ENCODE results near the gene AVP. TPM values are rescaled to one million over a fixed set of nuclear protein-coding genes. Genes with fewer than 3 reads are reported as not detected.

AVP gene
- total and polyA plus RNA-seq, 4 donors, result 2.5 TPM; not detected in 3

DNA sequence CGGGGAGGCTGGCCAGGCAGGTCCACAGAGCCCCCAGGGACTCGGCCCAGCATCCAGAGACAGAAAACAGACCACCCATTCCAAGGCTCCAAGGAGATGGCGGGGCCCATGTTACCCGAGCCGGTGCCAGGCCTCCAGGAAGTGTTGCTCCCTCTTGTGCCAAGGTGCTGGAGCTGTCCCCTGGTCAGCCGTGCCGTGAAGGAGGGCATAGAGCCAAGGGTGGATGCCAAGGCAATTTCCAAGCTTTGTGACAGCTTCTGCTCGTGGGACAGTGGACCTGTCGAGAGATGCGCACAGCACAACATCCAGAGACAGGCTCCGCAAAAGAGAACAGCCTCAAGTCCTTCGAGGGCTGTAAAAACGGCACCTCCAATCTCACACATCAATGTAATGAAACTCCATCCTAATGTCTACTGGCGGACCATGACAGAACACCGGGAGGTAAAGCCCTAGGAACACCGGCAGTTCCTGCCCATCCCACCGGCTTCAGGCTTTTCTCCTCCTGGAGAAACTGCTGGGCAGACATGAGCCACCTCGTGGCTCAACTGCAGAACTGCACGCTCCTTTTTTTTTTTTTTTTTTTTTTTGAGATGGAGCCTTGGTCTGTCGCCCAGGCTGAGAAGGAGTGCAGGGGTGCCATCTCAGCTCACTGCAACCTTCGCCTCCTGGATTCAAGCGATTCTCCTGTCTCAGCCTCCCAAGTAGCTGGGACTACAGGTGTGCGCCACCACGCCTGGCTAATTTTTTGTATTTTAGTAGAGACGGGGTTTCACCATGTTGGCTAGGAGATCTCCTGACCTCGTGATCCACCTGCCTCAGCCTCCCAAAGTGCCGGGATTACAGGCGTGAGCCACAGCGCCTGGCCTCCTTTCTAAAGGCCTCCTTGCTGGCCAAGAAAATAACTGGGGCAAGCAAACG, 30.9 kb upstream of the AVP start:
- no peak overlapping the region for H3K27ac ChIP-seq (ENCODE audit: low read depth in 1 of 2, low read length in 2 of 2)
- H3K9me3 ChIP-seq (ENCODE audit: control insufficient read depth in 4 of 4, low read length in 3 of 4), result no peaks in the 10 kb centered on the region
- DNase-seq (ENCODE audit: low spot score), result no peak
- WGBS, result 53% methylated on average over 30 of the region's 30 CpGs
- H3K4me3 ChIP-seq (ENCODE audit: low read depth in 1 of 3, low read length in 3 of 3), result no peak overlapping the region
- H3K27me3 ChIP-seq (ENCODE audit: control insufficient read depth in 4 of 4, insufficient read depth in 4 of 4, low read length in 3 of 4), result no peaks in the 10 kb centered on the region
- H3K36me3 ChIP-seq (ENCODE audit: control insufficient read depth in 4 of 4, insufficient read depth in 3 of 4, low read depth in 1 of 4, low read length in 3 of 4), result no peaks in the 10 kb centered on the region
- no peak overlapping the region for H3K9ac ChIP-seq (ENCODE audit: low read depth in 1 of 2, low read length in 2 of 2)
- TF ChIP-seq ZBTB33 (IDR thresholded peaks at IDR 0.05) (no peak), CTCF (IDR thresholded peaks at IDR 0.05; ENCODE audit: low read depth, low read length, missing input control) (peak; percentile 77), RAD21 (IDR thresholded peaks at IDR 0.05) (peak; percentile 78 to 81)
- H3K4me1 ChIP-seq (ENCODE audit: control insufficient read depth in 4 of 4, insufficient read depth in 4 of 4, low read length in 3 of 4), result peaks cover 2 to 14% (median 9%) of the 10 kb centered on the region in 4 donors

DNA sequence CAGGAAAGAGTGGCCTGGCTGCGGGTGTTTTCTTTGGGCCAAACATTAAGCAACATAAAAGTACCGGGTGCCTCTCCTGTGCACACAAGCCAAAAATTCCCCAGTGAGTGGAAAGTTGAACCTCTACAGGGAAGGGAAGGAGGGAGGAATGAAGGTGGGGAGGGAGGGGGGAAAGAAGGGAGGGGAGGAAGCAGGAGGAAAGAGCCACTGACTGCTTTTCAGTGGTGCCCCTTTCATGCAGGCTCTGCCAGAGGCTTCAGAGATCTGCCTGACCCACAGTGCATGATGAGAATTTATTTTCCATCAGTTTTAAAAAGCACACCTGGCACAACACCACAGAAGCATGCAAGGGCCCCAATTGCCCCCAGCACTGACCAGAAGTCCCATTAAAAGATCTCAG, 27.5 kb upstream of the AVP start:
- Histone ChIP-seq H3K27ac (ENCODE audit: low read depth in 1 of 2, low read length in 2 of 2) (no peak overlapping the region), H3K27me3 (ENCODE audit: control insufficient read depth in 4 of 4, insufficient read depth in 4 of 4, low read length in 3 of 4) (no peaks in the 10 kb centered on the region), H3K4me3 (ENCODE audit: low read depth in 1 of 3, low read length in 3 of 3) (no peak overlapping the region), H3K4me1 (ENCODE audit: control insufficient read depth in 4 of 4, insufficient read depth in 4 of 4, low read length in 3 of 4) (peaks cover 0 to 12% (median 8%) of the 10 kb centered on the region in 4 donors), H3K36me3 (ENCODE audit: control insufficient read depth in 4 of 4, insufficient read depth in 3 of 4, low read depth in 1 of 4, low read length in 3 of 4) (peaks cover 0 to 15% (median 3%) of the 10 kb centered on the region in 4 donors), H3K9ac (ENCODE audit: low read depth in 1 of 2, low read length in 2 of 2) (no peak overlapping the region), H3K9me3 (ENCODE audit: control insufficient read depth in 4 of 4, low read length in 3 of 4) (no peaks in the 10 kb centered on the region)
- no peak for TF ChIP-seq CTCF (IDR thresholded peaks at IDR 0.05; ENCODE audit: low read depth, low read length, missing input control)
- TF ChIP-seq JUND (IDR thresholded peaks at IDR 0.05), result no peak
- TF ChIP-seq HNF4A (conservative IDR thresholded peaks at IDR 0.05), result no peak
- TF ChIP-seq FOXA1 (IDR thresholded peaks at IDR 0.05), result no peak
- TF ChIP-seq EGR1 (IDR thresholded peaks at IDR 0.05; ENCODE audit: low read depth in 2 of 2), result no peak
- no peak for TF ChIP-seq RAD21 (IDR thresholded peaks at IDR 0.05)
- no peak for DNase-seq (ENCODE audit: low spot score)
- WGBS, result 81% methylated on average over 2 of the region's 2 CpGs

GRCh38 chr20:3111507-3111906, 27.0 kb upstream of the AVP start:
- no peak overlapping the region for H3K4me3 ChIP-seq (ENCODE audit: low read depth in 1 of 3, low read length in 3 of 3)
- DNase-seq (ENCODE audit: low spot score), result no peak
- 95% methylated on average over 7 of the region's 7 CpGs for WGBS
- H3K9ac ChIP-seq (ENCODE audit: low read depth in 1 of 2, low read length in 2 of 2), result no peak overlapping the region
- H3K36me3 ChIP-seq (ENCODE audit: control insufficient read depth in 4 of 4, insufficient read depth in 3 of 4, low read depth in 1 of 4, low read length in 3 of 4), result peaks cover 0 to 15% (median 3%) of the 10 kb centered on the region in 4 donors
- H3K27me3 ChIP-seq (ENCODE audit: control insufficient read depth in 4 of 4, insufficient read depth in 4 of 4, low read length in 3 of 4), result no peaks in the 10 kb centered on the region
- peaks cover 0 to 12% (median 8%) of the 10 kb centered on the region in 4 donors for H3K4me1 ChIP-seq (ENCODE audit: control insufficient read depth in 4 of 4, insufficient read depth in 4 of 4, low read length in 3 of 4)
- no peak overlapping the region for H3K27ac ChIP-seq (ENCODE audit: low read depth in 1 of 2, low read length in 2 of 2)
- no peaks in the 10 kb centered on the region for H3K9me3 ChIP-seq (ENCODE audit: control insufficient read depth in 4 of 4, low read length in 3 of 4)
- no peak for TF ChIP-seq HNF4A (conservative IDR thresholded peaks at IDR 0.05)
- no peak for TF ChIP-seq TAF1 (conservative IDR thresholded peaks at IDR 0.05)
- TF ChIP-seq ATF3 (IDR thresholded peaks at IDR 0.05), result no peak
- no peak for TF ChIP-seq EGR1 (IDR thresholded peaks at IDR 0.05; ENCODE audit: low read depth in 2 of 2)
- TF ChIP-seq RAD21 (IDR thresholded peaks at IDR 0.05), result no peak
- no peak for TF ChIP-seq YY1 (IDR thresholded peaks at IDR 0.05)
- no peak for TF ChIP-seq MAX (IDR thresholded peaks at IDR 0.05)
- no peak for TF ChIP-seq CTCF (IDR thresholded peaks at IDR 0.05; ENCODE audit: low read depth, low read length, missing input control)
- TF ChIP-seq JUND (IDR thresholded peaks at IDR 0.05), result no peak
- TF ChIP-seq NR2F2 (IDR thresholded peaks at IDR 0.05), result no peak
